ENCODE results near the gene NRK.

DNA sequence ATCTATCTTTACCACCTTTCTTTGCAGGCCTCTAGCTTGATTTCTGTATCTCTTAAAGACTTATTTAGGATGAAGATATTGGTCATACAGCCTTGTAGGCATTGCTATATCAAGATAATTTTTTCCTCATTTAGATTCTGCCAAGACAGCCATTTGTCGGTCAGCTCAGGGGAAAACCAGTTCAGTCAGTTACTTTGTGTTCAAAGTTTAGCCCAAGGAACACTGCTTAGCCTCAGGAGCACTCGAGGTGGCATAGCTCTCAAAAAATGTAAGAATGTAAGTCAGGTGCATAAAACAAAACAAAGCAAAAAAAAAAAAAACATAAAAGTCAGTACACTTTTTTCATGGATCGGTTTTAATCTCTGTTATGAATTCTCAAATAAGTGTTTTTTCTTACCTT is 43.4 kb downstream of the NRK start:
- TF ChIP-seq, protein P1, sequence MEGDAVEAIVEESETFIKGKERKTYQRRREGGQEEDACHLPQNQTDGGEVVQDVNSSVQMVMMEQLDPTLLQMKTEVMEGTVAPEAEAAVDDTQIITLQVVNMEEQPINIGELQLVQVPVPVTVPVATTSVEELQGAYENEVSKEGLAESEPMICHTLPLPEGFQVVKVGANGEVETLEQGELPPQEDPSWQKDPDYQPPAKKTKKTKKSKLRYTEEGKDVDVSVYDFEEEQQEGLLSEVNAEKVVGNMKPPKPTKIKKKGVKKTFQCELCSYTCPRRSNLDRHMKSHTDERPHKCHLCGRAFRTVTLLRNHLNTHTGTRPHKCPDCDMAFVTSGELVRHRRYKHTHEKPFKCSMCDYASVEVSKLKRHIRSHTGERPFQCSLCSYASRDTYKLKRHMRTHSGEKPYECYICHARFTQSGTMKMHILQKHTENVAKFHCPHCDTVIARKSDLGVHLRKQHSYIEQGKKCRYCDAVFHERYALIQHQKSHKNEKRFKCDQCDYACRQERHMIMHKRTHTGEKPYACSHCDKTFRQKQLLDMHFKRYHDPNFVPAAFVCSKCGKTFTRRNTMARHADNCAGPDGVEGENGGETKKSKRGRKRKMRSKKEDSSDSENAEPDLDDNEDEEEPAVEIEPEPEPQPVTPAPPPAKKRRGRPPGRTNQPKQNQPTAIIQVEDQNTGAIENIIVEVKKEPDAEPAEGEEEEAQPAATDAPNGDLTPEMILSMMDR (IDR thresholded peaks at IDR 0.05), result no peak
- no peak for TF ChIP-seq POLR2A (IDR thresholded peaks at IDR 0.05)

Data from breast epithelium (tissue), 3 donors.